ENCODE data around the gene RIC8A. TPM values are rescaled to one million over a fixed set of nuclear protein-coding genes. Genes with fewer than 3 reads are reported as not detected.

The RIC8A gene
- total and polyA plus RNA-seq, 10 of the 15 experiments (the other 5 are each of a cell fraction or from before 2014, with no cell fraction given) = 10.4 to 157 (median 81.4) TPM

DNA sequence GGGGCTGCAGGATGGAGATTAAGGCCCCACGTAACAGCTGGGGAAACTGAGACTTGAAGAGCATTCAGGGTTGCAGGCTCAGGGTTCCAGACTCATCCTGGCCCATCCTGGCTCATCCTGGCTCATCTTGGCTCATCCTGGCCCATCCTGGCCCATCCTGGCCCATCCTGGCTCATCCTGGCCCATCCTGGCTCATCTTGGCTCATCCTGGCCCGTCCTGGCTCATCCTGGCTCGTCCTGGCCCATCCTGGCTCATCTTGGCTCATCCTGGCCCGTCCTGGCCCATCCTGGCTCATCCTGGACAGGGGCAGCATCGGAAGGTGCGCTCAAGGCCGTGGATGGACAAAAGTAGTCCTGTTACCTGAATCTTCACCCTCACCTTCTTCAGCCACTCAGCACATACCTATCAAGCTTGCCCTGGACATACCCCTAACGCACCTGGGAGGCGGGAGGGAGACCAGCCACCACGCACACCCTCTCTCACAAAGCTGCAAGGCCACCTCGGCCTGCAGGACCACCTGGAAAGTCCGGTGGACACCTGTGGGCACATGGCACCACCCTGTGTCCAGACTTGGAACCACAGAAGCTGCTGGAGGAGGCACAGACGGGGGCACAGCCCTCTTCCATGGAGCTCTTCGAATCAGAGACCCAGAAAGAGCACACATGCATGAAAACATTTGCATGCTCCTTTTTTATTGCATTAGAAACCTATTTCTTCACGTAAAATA is 50.4 kb downstream of the RIC8A start:
- POLR2A ChIA-PET = interaction anchor here (0.5 to 1.3 kb wide), 5 partner anchors 8 to 518 kb away, joined by 3 read pairs; no protein-coding TSS in a partner anchor
- Histone ChIP-seq H3K4me3 (no peak overlapping the region), H3K4me2 (ENCODE audit: control insufficient read depth, insufficient read depth) (peak overlapping the region; percentile 54; the same call in 1 of the 2 replicates), H3K79me2 (ENCODE audit: control insufficient read depth, insufficient read depth, low read length) (no peaks in the 10 kb centered on the region), H3K9ac (ENCODE audit: control insufficient read depth, insufficient read depth, low read length) (no peak overlapping the region), H3K36me3 (ENCODE audit: control insufficient read depth in 2 of 2, insufficient read depth in 2 of 2, low read length in 1 of 2) (peaks cover 0 to 4% of the 10 kb centered on the region in 2 experiments; a peak in 1 of 4 replicates), H4K20me1 (ENCODE audit: control insufficient read depth, insufficient read depth) (no peaks in the 10 kb centered on the region), H3K4me1 (ENCODE audit: control insufficient read depth, insufficient read depth, low read length) (peaks cover 13% of the 10 kb centered on the region), H3K9me3 (replicated peaks; ENCODE audit: control insufficient read depth, insufficient read depth, low read length) (peaks cover 2% of the 10 kb centered on the region; the same call in 2 of the 3 replicates), H2AFZ (ENCODE audit: control insufficient read depth, low read depth, low read length) (no peak overlapping the region), H3K27me3 (replicated peaks in 1 of 2; ENCODE audit: control insufficient read depth in 2 of 2, insufficient read depth in 2 of 2, low read length in 1 of 2) (no peaks in the 10 kb centered on the region), H3K27ac (ENCODE audit: control insufficient read depth, insufficient read depth) (no peak overlapping the region)
- BruUV-seq (replicated peaks) = no TSS peak
- DNase-seq (ENCODE audit: low read depth, low spot score) = no peak
- SMC1A ChIA-PET (ENCODE audit: uncharacterized antibody, unreplicated experiment) = interaction anchor here (1.0 kb wide), 2 partner anchors 9 to 105 kb away, joined by 3 to 4 read pairs; no protein-coding TSS in a partner anchor
- CTCF ChIA-PET = interaction anchor here (0.6 to 3.6 kb wide), 9 partner anchors 7 to 281 kb away, joined by 3 to 25 read pairs (median 5); partner anchors contain the start of genes BET1L, PSMD13, RIC8A and SIRT3
- RAD21 ChIA-PET (ENCODE audit: unreplicated experiment) = interaction anchor here (0.7 to 1.3 kb wide), 3 partner anchors 9 to 48 kb away, joined by 3 to 4 read pairs (median 3); no protein-coding TSS in a partner anchor
- no peak for FAIRE-seq
- 51% methylated on average over 15 of the region's 15 CpGs for WGBS (ENCODE audit: insufficient coverage, insufficient replicate concordance, low lambda C conversion rate, missing lambda C conversion rate)
- intact Hi-C loops (cut with micrococcal nuclease; ENCODE audit: unreplicated experiment) (no loop called here), in situ Hi-C loops (cut with MboI) (no loop called here)
- peak; percentile 65; the same call in 2 of the 3 replicates for ATAC-seq
- TF ChIP-seq NBN (IDR thresholded peaks at IDR 0.05) = no peak
- TF ChIP-seq RAD21 (IDR thresholded peaks at IDR 0.05; ENCODE audit: insufficient read depth, low read depth, low read length) = peak; percentile 45
- TF ChIP-seq TCF3 (IDR thresholded peaks at IDR 0.05; ENCODE audit: borderline replicate concordance, insufficient read depth, low read depth, low read length) = peak; percentile 75; the same call in 1 of the 2 replicates
- no peak for TF ChIP-seq SREBF2 (IDR thresholded peaks at IDR 0.05; ENCODE audit: low read length)
- no peak for TF ChIP-seq HCFC1 (IDR thresholded peaks at IDR 0.05; ENCODE audit: low read length)
- TF ChIP-seq, protein P1, sequence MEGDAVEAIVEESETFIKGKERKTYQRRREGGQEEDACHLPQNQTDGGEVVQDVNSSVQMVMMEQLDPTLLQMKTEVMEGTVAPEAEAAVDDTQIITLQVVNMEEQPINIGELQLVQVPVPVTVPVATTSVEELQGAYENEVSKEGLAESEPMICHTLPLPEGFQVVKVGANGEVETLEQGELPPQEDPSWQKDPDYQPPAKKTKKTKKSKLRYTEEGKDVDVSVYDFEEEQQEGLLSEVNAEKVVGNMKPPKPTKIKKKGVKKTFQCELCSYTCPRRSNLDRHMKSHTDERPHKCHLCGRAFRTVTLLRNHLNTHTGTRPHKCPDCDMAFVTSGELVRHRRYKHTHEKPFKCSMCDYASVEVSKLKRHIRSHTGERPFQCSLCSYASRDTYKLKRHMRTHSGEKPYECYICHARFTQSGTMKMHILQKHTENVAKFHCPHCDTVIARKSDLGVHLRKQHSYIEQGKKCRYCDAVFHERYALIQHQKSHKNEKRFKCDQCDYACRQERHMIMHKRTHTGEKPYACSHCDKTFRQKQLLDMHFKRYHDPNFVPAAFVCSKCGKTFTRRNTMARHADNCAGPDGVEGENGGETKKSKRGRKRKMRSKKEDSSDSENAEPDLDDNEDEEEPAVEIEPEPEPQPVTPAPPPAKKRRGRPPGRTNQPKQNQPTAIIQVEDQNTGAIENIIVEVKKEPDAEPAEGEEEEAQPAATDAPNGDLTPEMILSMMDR (IDR thresholded peaks at IDR 0.05 in 2 of 3, conservative IDR thresholded peaks at IDR 0.05 in 1 of 3; ENCODE audit: control insufficient read depth in 2 of 3, extremely low read depth in 1 of 3, insufficient read depth in 1 of 3, low read depth in 3 of 3, low read length in 3 of 3) = peak; percentile 34 to 44 (median 37); a peak in 5 of 6 replicates
- peak; percentile 24; the same call in 1 of the 2 replicates for TF ChIP-seq SMC3 (IDR thresholded peaks at IDR 0.05; ENCODE audit: borderline replicate concordance, low read length)
- TF ChIP-seq, protein P2, sequence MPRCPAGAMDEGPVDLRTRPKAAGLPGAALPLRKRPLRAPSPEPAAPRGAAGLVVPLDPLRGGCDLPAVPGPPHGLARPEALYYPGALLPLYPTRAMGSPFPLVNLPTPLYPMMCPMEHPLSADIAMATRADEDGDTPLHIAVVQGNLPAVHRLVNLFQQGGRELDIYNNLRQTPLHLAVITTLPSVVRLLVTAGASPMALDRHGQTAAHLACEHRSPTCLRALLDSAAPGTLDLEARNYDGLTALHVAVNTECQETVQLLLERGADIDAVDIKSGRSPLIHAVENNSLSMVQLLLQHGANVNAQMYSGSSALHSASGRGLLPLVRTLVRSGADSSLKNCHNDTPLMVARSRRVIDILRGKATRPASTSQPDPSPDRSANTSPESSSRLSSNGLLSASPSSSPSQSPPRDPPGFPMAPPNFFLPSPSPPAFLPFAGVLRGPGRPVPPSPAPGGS (IDR thresholded peaks at IDR 0.05; ENCODE audit: borderline replicate concordance, insufficient read depth, low read depth, low read length, poor library complexity, severe bottlenecking) = peak; percentile 99
- TF ChIP-seq, protein P3, sequence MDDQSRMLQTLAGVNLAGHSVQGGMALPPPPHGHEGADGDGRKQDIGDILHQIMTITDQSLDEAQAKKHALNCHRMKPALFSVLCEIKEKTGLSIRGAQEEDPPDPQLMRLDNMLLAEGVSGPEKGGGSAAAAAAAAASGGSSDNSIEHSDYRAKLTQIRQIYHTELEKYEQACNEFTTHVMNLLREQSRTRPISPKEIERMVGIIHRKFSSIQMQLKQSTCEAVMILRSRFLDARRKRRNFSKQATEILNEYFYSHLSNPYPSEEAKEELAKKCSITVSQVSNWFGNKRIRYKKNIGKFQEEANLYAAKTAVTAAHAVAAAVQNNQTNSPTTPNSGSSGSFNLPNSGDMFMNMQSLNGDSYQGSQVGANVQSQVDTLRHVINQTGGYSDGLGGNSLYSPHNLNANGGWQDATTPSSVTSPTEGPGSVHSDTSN (IDR thresholded peaks at IDR 0.05; ENCODE audit: insufficient replicate concordance, low read depth, low read length) = peak; percentile 62
